H1 (cell line): Measurements from ENCODE around the gene OR51B4. TPM values are rescaled to one million over a fixed set of nuclear protein-coding genes. Genes with fewer than 3 reads are reported as not detected.

ENCODE experiments used
- RBBP5 ChIP-seq: IDR thresholded peaks from 2 replicates; pipeline ENCODE4 v1.7.1; 2012; ENCODE audit warnings: low read depth, mild to moderate bottlenecking, inconsistent platforms, low read length, moderate library complexity, borderline replicate concordance
- polyA plus RNA-seq, 7 experiments: library from polyadenylated mRNA; depleted of rRNA in 3 of 7; stranded (reverse) in 5 of 7; unstranded in 2 of 7; fragments of >200 nt in 5 of 7; fragments of 200-250 nt in 2 of 7; gene quantifications; 1 replicate in 5 of 7; 2 replicates in 1 of 7; 4 replicates in 1 of 7; pipeline versions ENCODE4 v1.2.1 to v1.2.3, GENCODE V29; 2011 to 2013; ENCODE audit warnings: missing spikeins in 2 of 7, mixed read lengths in 2 of 7
- total RNA-seq: library from RNA; stranded (reverse); fragmentation: NEBNext Ultra II Directional; extraction: Animal tissue kit (Norgen Biotek cat#: 25700); gene quantifications from 2 replicates; pipeline ENCODE4 v1.2.1, GENCODE V29; 2021
- TF ChIP-seq, protein P1 (sequence below): IDR thresholded peaks from 2 replicates; pipeline ENCODE4 v1.6.1; 2012; ENCODE audit warnings: low read length, inconsistent platforms

Gene OR51B4
- total and polyA plus RNA-seq, 2 of the 8 experiments (the other 6 are each of a cell fraction or from before 2014, with no cell fraction given) = not detected

DNA sequence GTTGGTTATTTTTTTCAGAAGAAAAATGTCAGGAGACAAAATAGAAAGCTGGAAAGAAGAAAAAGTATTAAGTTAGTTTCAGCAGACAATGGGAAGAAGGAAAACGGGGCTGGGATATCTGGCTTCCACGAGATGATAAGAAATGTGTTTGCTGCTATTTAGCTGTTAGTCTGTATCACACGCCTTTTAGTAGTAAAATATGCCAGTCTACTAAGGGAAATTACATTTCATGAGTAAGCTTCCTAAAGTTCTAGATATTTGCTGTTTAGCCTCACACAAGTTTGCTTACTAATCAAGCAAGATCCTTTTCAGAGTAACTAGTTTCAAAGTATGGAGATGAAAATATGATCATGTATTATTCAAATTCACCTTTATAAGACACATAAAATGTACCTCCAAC is 1.5 kb downstream of the OR51B4 start (continued):
- TF ChIP-seq, protein P1, sequence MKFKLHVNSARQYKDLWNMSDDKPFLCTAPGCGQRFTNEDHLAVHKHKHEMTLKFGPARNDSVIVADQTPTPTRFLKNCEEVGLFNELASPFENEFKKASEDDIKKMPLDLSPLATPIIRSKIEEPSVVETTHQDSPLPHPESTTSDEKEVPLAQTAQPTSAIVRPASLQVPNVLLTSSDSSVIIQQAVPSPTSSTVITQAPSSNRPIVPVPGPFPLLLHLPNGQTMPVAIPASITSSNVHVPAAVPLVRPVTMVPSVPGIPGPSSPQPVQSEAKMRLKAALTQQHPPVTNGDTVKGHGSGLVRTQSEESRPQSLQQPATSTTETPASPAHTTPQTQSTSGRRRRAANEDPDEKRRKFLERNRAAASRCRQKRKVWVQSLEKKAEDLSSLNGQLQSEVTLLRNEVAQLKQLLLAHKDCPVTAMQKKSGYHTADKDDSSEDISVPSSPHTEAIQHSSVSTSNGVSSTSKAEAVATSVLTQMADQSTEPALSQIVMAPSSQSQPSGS = no peak
- no peak for TF ChIP-seq RBBP5
